GM12874 (cell line): ENCODE data around the gene NENF.

ENCODE experiments used
- TF ChIP-seq, protein P1 (sequence below): IDR thresholded peaks from 2 replicates; pipeline ENCODE4 v1.5.1; 2011; ENCODE audit warnings: low read depth, mild to moderate bottlenecking, control low read depth, low read length, moderate library complexity; ENCODE audit not compliant: insufficient read depth

NENF gene

DNA sequence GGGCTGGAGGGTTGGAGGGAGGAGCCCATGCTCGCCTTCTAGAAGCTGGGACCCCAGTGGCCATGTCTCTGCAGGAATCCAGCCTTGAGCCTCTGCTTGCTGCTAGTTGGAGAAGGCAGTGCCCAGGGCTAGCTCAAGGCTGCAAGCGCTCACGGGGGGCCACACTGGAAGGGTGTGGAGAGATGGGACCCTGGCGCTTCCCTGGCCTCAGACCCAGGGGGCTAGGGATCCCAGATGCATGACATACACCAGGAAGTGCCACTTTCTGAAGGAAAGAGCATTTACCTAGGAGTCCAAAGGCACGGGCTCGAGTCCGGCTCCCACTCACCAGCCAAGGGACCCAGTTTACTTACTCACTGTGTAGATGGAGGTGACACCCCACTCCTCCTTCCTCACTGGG lies 32.6 kb downstream of the NENF start:
- TF ChIP-seq, protein P1, sequence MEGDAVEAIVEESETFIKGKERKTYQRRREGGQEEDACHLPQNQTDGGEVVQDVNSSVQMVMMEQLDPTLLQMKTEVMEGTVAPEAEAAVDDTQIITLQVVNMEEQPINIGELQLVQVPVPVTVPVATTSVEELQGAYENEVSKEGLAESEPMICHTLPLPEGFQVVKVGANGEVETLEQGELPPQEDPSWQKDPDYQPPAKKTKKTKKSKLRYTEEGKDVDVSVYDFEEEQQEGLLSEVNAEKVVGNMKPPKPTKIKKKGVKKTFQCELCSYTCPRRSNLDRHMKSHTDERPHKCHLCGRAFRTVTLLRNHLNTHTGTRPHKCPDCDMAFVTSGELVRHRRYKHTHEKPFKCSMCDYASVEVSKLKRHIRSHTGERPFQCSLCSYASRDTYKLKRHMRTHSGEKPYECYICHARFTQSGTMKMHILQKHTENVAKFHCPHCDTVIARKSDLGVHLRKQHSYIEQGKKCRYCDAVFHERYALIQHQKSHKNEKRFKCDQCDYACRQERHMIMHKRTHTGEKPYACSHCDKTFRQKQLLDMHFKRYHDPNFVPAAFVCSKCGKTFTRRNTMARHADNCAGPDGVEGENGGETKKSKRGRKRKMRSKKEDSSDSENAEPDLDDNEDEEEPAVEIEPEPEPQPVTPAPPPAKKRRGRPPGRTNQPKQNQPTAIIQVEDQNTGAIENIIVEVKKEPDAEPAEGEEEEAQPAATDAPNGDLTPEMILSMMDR = no peak

DNA sequence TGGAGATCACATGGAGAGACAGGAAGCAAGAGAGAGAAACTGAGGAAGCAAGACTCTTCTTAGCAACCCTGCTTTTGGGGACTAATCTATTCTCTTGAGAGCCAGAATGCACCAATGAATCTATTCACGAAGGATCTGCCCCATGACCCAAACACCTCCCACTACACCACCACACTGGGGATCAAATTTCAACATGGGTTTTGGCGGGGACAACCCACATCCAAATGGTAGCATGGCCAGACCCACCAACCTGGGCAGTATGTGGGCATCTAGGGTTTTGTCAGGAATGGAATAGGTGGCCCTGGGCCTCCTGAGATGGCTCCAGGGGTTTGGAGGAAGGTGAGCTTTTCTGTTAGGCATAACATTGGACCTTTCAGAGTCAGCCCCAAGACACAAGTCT lies 33.7 kb downstream of the NENF start:
- TF ChIP-seq, protein P1 = no peak

DNA sequence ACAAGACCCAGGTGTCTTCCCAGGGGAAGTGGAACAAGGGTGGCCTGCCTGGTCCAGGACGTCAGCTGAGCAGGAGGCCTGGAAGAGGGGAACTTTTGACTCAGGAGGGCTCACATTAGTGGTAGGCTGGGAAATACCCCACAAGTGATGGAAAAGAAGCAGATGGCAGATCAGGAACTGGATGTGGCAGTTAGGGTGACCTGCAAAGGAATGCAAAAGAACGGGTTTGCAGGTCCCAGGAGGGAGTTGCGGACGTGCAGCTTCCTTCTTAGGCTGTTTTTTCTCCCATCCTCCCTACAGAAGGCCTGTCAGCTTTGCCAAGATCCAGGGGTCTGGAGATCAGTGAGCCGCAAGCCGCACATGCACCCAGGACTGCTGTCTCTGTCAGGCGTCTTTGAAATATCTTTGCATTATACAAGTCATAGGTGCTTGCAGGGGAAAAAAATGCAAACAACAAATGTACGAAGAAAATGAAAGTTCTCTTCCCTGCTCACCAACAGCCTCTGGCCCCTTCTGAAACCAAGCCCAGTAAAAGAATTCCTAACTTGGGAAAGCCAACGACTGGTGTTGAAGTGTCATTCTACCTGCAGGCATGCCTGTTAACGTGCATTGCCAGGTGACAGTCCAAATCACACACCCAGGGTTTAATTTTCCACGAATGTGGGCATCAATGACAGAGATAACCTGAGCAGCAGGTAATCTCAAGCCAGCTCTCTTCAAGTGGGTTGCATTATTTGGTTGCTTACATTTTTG lies 34.4 kb downstream of the NENF start:
- TF ChIP-seq, protein P1 = no peak

DNA sequence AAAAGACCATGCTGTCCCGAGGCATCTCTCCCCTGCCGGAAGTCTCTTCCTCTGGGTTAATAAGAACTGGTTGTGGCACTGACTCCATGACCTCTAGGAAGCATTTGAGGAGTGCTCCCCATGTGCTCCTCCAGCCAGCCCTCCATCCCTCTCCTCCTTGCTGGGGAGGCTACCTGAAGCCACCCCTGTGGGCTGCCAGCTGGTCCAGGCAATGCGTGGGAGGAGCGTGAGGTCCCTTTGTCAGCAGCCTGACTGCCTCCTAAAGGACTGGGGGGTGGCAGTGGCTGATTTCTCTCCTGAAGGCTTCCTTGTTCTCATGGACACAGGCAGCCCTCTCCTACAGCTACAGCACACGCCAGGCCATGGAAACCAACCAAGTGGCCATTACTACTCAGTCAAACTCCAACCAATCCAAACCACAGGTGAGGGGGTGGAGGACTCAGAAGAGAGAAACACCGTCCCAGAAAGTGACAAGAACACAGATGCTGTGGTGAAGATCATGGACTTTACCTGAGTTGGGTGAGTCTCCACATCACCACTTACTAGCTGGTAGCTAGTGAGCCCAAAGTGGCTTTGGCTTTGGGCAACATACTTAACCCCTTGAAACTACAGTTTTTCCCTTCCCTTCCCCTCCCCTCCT lies 35.2 kb downstream of the NENF start:
- TF ChIP-seq, protein P1 = no peak

DNA sequence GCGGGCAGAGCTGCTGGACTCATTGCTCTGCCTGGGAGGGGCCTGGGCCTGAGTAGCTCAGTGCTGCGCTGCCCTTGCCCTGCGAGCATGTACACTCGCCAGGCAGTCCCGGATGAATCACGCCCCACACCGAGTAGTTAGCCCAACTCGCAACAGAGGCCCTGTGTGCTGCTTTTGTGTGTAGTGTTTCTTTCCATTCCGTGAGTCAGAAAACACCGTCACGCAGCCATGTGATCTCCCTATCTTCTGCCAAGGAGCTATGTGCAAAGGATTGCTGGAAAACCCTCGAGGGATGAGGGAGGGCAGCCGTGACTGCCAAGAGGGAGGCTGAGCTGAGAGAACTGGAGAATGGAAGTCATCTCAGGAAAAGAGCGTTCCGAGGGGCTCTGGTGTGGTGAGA lies 37.3 kb downstream of the NENF start:
- TF ChIP-seq, protein P1 = no peak

DNA sequence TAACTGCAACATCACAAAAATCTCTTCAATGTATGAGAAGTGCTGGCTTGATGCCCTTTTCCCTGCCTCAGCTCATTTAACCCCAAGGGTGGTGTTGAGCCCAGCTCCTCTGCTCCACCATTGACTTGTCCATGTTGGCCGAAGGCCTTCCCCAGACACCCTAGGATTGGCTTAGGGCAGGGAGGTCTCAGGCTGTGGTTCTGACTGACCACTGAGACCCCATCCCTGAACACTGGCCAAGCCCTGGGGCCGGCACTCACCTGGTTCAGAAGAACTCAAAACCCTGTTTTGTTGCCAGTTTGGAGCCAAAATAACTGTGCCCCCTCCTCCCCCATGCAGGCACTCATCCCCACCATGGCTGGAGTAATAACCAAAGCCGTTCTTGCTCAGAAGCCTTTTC lies 38.6 kb downstream of the NENF start:
- TF ChIP-seq, protein P1 = no peak

DNA sequence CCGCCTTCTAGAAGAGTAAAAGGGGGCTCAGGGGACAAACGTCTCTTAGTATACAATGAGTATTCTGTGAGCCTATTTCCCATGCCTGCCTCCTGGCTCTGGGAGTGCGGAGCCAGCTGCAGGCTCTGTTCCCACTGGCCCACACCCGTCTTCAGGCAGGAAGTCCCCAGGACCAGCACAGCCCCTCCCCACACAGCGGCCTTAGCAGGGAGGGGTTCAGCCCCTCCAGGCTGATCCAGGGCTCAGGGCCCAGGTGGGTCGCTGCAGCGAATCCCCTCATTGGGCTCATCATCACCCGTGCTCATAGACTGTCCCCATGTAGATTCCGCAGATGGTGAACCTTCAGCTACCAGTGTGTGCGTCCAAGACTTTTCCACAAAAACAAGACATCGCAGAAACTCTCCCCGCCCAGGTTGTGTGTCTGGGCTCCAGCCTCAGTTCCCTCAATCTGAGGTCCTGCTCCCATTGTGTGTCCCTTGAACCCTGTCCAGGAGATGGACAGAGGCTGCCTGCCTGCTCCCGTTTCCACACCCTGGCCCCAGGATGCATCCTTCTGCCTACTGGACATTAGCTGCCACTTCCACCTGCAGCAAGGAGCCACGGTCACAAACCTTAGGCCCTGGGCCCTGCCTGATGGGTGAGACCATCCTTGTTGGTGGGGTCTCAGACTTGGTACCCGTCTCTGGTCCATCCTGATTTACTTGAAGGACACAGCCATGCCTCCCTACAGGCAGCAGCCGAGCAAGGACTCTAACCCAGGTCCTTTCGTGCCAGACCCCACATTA lies 39.4 kb downstream of the NENF start:
- TF ChIP-seq, protein P1 = no peak
